ENCODE results near the gene AKT3.

The AKT3 gene

GRCh38 chr1:243483952-243484351 is 366.1 kb downstream of the AKT3 start:
- Histone ChIP-seq H3K79me2 (ENCODE audit: low read length) (no peaks in the 10 kb centered on the region), H4K20me1 (ENCODE audit: insufficient read depth, low read length) (no peaks in the 10 kb centered on the region), H3F3A (ENCODE audit: insufficient read depth, low read length) (no peaks in the 10 kb centered on the region), H3K27ac (ENCODE audit: low read length) (no peak overlapping the region), H3K4me2 (ENCODE audit: low read depth, low read length) (no peak overlapping the region), H3K27me3 (replicated peaks; ENCODE audit: insufficient read depth, low read length) (no peaks in the 10 kb centered on the region), H3K9me2 (replicated peaks; ENCODE audit: insufficient read depth, low read length) (no peaks in the 10 kb centered on the region), H2AFZ (ENCODE audit: low read length) (no peak overlapping the region), H3K36me3 (replicated peaks; ENCODE audit: insufficient read depth, low read length) (no peaks in the 10 kb centered on the region), H3K9me3 (replicated peaks; ENCODE audit: insufficient read depth, low read length) (no peaks in the 10 kb centered on the region), H3K9ac (ENCODE audit: low read length) (no peak overlapping the region), H3K4me1 (ENCODE audit: low read length) (no peaks in the 10 kb centered on the region), H3K4me3 (ENCODE audit: low read length) (no peak overlapping the region)
- no peak for DNase-seq
- TF ChIP-seq EZH2phosphoT487 (IDR thresholded peaks at IDR 0.05; ENCODE audit: low read length) (no peak), EZH2 (optimal IDR thresholded peaks at IDR 0.05; ENCODE audit: low read depth, low read length) (no peak)
- TF ChIP-seq, protein P1, sequence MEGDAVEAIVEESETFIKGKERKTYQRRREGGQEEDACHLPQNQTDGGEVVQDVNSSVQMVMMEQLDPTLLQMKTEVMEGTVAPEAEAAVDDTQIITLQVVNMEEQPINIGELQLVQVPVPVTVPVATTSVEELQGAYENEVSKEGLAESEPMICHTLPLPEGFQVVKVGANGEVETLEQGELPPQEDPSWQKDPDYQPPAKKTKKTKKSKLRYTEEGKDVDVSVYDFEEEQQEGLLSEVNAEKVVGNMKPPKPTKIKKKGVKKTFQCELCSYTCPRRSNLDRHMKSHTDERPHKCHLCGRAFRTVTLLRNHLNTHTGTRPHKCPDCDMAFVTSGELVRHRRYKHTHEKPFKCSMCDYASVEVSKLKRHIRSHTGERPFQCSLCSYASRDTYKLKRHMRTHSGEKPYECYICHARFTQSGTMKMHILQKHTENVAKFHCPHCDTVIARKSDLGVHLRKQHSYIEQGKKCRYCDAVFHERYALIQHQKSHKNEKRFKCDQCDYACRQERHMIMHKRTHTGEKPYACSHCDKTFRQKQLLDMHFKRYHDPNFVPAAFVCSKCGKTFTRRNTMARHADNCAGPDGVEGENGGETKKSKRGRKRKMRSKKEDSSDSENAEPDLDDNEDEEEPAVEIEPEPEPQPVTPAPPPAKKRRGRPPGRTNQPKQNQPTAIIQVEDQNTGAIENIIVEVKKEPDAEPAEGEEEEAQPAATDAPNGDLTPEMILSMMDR (IDR thresholded peaks at IDR 0.05; ENCODE audit: low read length) = no peak

DNA sequence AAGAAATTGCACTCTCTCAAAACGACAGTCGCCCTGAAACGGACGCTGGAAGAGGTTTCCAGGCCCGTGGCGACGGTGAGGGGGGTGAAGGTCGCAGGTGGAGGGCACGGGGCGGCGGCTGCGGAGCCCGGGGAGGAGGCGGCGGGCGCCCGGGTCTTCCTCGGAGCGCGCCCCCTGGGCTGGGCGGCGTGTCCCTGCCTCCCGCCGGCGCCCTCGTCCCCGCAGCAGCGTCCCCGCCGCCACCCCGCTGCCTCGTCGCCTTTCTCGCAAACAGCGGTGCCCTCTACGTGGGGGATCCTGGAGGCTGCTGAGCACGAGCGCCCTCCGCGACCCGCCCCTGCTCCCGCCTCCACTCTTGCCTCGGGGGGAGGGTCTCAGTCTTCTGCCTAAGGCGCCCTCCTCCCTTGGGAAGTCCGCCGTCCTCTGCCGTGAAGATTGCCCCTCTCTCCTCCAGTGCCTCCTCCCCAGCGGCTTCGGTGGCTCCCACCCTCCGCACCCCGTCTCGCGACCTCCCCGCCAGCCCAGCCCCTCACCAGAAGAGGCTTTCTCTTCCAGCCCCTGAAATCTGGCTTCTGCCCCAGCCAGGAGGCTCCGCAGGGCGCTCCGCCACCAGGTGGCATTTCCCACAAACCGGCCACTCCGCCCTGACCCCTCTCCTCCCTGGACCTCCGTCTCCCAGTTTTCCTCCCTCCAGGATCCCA is 366.8 kb downstream of the AKT3 start:
- Histone ChIP-seq H3K79me2 (ENCODE audit: low read length) (no peaks in the 10 kb centered on the region), H3K4me1 (ENCODE audit: low read length) (no peaks in the 10 kb centered on the region), H3K27me3 (replicated peaks; ENCODE audit: insufficient read depth, low read length) (no peaks in the 10 kb centered on the region), H2AFZ (ENCODE audit: low read length) (no peak overlapping the region), H3F3A (ENCODE audit: insufficient read depth, low read length) (no peaks in the 10 kb centered on the region), H4K20me1 (ENCODE audit: insufficient read depth, low read length) (no peaks in the 10 kb centered on the region), H3K9me3 (replicated peaks; ENCODE audit: insufficient read depth, low read length) (no peaks in the 10 kb centered on the region), H3K27ac (ENCODE audit: low read length) (no peak overlapping the region), H3K4me3 (ENCODE audit: low read length) (no peak overlapping the region), H3K9ac (ENCODE audit: low read length) (no peak overlapping the region), H3K9me2 (replicated peaks; ENCODE audit: insufficient read depth, low read length) (no peaks in the 10 kb centered on the region), H3K4me2 (ENCODE audit: low read depth, low read length) (no peak overlapping the region), H3K36me3 (replicated peaks; ENCODE audit: insufficient read depth, low read length) (no peaks in the 10 kb centered on the region)
- no peak for TF ChIP-seq EZH2 (optimal IDR thresholded peaks at IDR 0.05; ENCODE audit: low read depth, low read length)
- TF ChIP-seq, protein P1 (IDR thresholded peaks at IDR 0.05; ENCODE audit: low read length) = no peak
- TF ChIP-seq EZH2phosphoT487 (IDR thresholded peaks at IDR 0.05; ENCODE audit: low read length) = no peak
- no peak for DNase-seq

- no peaks in the 10 kb centered on the region for H3K27me3 ChIP-seq (replicated peaks; ENCODE audit: insufficient read depth, low read length)
- no peak overlapping the region for H3K4me2 ChIP-seq (ENCODE audit: low read depth, low read length)
- H3K9me2 ChIP-seq (replicated peaks; ENCODE audit: insufficient read depth, low read length) = no peaks in the 10 kb centered on the region
- H3K4me3 ChIP-seq (ENCODE audit: low read length) = no peak overlapping the region
- no peaks in the 10 kb centered on the region for H3K36me3 ChIP-seq (replicated peaks; ENCODE audit: insufficient read depth, low read length)
- no peak overlapping the region for H3K27ac ChIP-seq (ENCODE audit: low read length)
- no peaks in the 10 kb centered on the region for H3F3A ChIP-seq (ENCODE audit: insufficient read depth, low read length)
- no peaks in the 10 kb centered on the region for H3K9me3 ChIP-seq (replicated peaks; ENCODE audit: insufficient read depth, low read length)
- no peaks in the 10 kb centered on the region for H3K79me2 ChIP-seq (ENCODE audit: low read length)
- no peak for DNase-seq
- H2AFZ ChIP-seq (ENCODE audit: low read length) = no peak overlapping the region
- no peaks in the 10 kb centered on the region for H3K4me1 ChIP-seq (ENCODE audit: low read length)
- H3K9ac ChIP-seq (ENCODE audit: low read length) = no peak overlapping the region
- H4K20me1 ChIP-seq (ENCODE audit: insufficient read depth, low read length) = no peaks in the 10 kb centered on the region
- no peak for TF ChIP-seq EZH2 (optimal IDR thresholded peaks at IDR 0.05; ENCODE audit: low read depth, low read length)
- TF ChIP-seq EZH2phosphoT487 (IDR thresholded peaks at IDR 0.05; ENCODE audit: low read length) = no peak
- TF ChIP-seq, protein P1 (IDR thresholded peaks at IDR 0.05; ENCODE audit: low read length) = no peak
These were observed 367.7 kb downstream of the AKT3 start for GRCh38 chr1:243482141-243483022.

Measured in MM.1S (cell line).